HL-60 (cell line): Measurements from ENCODE around the gene TMEM117.

ENCODE experiments used
- CTCF ChIP-seq: IDR thresholded peaks from one replicate; pipeline ENCODE4 v1.5.1; 2011; ENCODE audit warnings: low read length, control low read depth, inconsistent platforms; ENCODE audit not compliant: insufficient read depth
- GABPA ChIP-seq: IDR thresholded peaks from 2 replicates; pipeline ENCODE4 v1.6.1; 2012; ENCODE audit warnings: low read depth
- POLR2AphosphoS5 ChIP-seq: IDR thresholded peaks from 2 replicates; pipeline ENCODE4 v1.6.1; 2012; ENCODE audit warnings: low read depth
- SPI1 ChIP-seq: IDR thresholded peaks from 2 replicates; pipeline ENCODE4 v1.6.1; 2012; ENCODE audit warnings: low read depth, mild to moderate bottlenecking, borderline replicate concordance

- TF ChIP-seq GABPA, result no peak
- no peak for TF ChIP-seq SPI1
- TF ChIP-seq POLR2AphosphoS5, result no peak
- TF ChIP-seq CTCF, result no peak
Measured at GRCh38 chr12:43880547-43880946, 44.7 kb downstream of the TMEM117 start.
